HG03520 (cell line): Measurements from ENCODE around the gene ASXL2.
"Not testable (repeated sequence)": the region's sequence is repeated elsewhere in the genome, so short reads cannot be mapped to it uniquely, and the experiment has no call there.

Experiments used
- ATAC-seq: cut with Tn5 transposase; IDR thresholded peaks from one replicate; pipeline ENCODE4 v1.9.1; 2021; ENCODE audit warnings: mild to moderate bottlenecking, moderate library complexity; ENCODE audit not compliant: unreplicated experiment

The ASXL2 gene

DNA sequence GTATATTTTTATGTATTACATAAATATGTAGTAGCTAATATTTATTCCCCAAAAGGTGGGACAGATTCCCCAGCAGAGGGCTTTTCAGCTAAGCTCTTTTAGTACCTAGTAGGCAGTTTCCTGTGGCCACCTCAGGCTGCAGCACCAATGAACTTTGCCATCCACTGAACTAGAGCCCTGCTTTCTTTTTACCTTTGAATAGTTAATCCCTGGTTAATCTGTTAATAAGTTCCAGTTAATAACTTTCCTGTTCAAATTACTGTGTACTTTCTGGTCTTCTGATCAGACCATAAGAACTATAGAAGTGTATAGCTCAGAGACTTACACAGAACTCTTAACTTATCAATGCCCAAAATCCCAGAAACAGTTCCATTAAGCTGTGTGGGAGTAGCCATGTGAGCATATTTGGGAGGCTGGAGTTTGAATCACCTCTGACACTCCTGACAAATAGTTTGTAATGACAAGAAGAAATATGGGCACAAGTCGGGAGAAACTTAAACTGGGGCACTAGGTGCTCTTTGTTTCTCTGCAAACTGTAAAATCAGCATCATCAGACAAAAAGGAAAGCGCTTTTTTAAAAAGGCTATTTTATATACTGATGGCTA is 40.0 kb downstream of the ASXL2 start:
- no peak for ATAC-seq

GRCh38 chr2:25835906-25836305 is 42.4 kb downstream of the ASXL2 start:
- no peak for ATAC-seq

DNA sequence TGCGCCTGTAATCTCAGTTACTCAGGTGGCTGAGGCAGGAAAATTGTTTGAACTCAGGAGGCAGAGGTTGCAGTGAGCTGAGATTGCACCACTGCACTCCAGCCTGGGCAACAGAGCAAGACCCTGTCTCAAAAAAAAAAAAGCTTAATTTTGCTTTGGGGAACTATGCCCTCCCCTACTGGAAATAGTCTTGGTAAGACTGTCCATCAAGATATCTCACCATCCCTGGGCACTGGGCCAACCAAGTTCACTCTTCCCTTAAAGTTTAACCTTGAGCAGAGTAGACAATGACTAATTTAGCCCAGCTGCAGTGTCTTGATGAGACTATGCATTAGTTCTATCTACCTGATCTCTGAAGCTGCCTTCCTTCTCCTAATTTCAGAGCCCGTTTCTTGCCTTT is 44.7 kb downstream of the ASXL2 start:
- no peak for ATAC-seq

DNA sequence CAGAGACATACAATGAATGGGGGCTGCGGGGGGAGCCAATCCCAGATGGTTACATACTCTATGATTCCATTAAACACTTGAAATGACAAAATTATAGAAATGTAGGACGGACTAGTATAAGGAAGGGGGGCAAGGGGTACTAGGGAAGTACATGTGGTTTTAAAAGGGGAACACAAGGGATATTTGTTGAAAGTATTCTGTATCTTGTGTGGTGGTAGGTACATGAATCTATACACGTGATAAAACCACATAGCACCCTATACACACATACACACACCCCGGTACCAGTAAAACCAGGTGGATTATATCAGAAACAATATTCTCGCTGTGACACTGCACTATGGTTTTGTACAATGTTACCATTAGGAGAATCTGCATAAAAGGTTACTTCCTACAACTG is 45.4 kb downstream of the ASXL2 start:
- no peak for ATAC-seq

GRCh38 chr2:25831746-25832449 is 46.4 kb downstream of the ASXL2 start:
- no peak for ATAC-seq

GRCh38 chr2:25829828-25830227 is 48.5 kb downstream of the ASXL2 start:
- no peak for ATAC-seq

DNA sequence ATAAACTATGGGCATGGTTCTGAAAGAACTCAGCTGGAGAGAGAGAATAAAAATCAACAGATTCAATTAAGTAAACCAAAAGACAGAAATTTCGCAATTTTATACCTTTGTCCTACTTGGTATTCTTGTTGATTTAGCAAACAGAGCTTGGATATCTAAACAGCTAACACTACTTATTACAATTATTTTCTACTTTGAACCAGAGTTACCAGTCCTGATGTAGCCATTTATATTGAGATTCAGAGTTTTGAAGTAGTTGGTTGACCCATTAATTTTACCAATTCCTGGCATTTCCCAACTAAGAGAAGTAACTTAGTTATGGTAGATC is 48.9 kb downstream of the ASXL2 start:
- ATAC-seq: no peak

GRCh38 chr2:25828532-25829376 is 49.5 kb downstream of the ASXL2 start:
- not testable (repeated sequence) for ATAC-seq

DNA sequence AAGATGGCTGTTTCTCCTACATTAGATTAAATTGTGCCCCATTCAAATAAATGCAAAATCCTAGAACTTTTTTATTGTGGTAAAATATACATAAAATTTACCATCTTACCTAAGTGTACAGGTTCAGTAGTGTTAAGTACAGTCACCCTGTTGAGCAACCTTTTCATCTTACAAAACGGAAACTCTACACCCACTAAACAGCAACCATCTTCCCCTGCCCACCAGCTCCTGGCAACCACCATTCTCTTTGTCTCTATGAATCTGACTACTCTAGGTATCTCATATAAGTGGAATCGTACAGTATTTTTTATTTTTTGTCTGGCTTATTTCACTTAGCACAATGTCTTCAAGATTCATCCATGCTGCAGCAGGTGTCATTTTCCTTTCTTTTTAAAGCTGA is 53.0 kb downstream of the ASXL2 start:
- no peak for ATAC-seq

DNA sequence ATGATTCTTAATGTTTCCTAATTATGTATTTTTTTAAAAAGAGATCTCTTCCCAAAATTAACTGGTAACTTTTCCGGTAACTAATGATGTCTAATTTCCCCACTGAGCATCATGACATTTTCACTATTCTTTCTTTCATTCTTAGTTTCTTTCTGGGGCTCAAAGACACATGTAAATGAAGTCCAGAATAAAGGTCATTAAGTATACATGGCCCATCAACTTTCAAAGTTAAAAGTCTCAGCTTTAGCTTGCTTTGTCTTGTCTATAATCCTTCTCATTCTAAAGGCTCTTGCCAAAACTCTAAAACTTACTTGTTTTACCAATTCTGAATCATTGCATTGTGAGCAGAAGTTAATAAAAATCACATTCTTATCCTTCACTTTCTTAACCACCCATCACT is 53.6 kb downstream of the ASXL2 start:
- ATAC-seq: no peak

DNA sequence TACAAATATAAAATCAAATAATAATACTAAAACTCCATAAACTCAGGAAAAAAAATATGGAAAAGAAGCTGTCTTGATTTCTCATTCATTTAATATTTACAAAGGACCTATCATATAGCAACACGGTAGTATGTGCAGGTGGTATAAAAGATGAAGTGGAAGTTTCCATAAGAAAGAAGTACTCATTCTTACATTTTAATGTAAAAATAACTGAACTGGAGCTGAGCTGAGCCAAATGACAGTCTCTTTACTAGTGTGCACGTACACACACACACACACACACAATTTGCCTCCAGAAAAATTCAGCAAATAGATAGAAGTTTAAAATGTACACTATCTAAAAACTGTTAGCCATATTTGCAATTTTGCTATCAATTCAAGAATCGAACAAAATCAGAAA is 54.1 kb downstream of the ASXL2 start:
- ATAC-seq: no peak

DNA sequence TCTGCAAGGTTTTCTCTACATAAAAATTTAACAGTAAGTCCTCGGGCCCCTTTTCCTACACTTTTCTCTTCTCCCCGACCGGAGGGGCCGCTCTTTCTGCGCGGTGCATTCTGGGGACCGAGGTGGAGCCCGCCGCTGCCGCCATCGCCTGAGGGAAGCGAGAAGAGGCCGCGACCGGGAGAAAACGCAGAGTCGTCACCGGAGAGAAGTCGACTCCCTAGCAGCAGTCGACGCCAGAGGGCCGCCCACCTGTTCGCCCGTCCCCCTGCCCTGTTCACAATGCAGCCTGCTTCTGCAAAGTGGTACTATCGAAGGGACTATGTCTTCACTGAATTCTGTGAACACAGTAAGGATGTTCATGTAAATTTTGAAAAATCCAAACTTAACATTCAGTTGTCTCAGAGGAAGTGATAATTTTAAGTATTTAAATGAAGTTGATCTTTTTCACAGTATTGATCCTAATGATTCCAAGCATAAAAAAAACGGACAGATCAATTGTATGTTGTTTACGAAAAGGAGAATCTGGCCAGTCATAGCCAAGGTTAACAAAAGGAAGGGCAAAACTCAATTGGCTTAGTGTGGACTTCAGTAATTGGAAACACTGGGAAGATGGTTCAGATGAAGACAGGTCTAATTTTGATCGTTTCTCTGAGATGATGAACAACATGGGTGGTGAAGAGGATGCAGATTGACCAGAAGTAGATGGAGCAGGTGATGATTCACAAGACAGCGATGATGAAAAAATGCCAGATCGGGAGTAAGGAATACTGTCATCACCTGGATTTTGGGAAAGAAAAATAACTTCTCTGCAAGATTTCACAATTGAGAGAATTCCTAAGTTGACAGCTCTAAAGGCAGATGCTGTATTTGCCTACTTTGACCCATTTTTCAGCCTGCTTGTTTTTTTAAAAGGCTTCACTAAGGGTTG is 55.8 kb downstream of the ASXL2 start:
- no peak for ATAC-seq

DNA sequence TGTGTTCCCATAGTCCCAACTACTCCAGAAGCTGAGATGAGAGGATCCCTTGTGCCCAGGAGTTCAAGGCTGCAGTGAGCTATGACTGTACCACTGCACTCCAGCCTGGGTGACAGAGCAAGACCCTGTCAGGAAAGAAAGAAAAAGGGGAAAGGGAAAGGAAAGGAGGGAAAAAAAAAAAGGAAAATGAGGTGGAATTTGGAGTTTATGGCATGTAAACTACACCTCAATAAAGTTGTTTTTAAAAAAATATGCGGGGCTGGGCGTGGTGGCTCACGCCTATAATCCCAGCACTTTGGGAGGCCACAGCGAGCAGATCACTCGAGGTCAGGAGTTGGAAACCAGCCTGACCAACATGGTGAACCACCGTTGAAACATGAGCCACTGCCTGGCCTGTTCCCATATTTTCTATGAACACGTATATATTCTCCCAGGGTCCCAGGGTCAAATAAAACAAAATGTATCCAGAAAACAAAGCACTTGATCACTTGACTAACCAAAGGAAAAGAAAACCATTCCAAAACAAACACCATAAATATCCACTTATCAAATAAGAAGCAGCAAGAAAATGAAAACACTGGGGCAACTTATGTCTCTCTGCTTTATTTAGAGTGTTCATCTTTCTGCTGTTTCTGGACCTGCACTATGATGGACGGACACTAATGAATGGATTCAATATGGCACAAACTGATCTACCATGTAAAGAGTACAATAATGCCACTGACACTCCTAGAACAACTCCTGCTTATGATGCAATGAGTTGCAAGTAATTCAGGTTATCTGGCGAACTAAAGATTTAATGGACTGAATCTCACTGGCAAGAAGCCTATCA is 56.8 kb downstream of the ASXL2 start:
- no peak for ATAC-seq

- ATAC-seq: no peak
Observed at GRCh38 chr2:25819597-25820039, 58.7 kb downstream of the ASXL2 start.

GRCh38 chr2:25817630-25818029 is 60.7 kb downstream of the ASXL2 start:
- ATAC-seq: no peak

DNA sequence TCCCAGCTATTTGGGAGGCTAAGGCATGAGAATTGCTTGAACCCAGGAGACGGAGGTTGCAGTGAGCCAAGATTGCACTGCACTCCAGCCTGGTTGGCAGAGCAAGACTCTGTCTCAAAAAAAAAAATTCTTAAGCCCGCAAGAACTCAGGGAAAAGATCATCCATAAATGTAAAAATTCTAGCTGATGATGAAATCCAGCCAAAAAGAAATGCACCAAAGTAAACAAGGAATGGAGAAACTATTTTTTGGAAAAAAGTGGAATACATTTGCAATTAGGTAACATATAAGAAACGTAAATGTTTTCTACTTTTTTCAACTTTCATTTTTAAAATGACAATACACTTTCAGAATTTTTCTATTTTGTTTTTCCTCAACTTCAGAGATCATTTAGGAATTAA is 61.3 kb downstream of the ASXL2 start:
- ATAC-seq: no peak

GRCh38 chr2:25816249-25816648 is 62.0 kb downstream of the ASXL2 start:
- no peak for ATAC-seq

DNA sequence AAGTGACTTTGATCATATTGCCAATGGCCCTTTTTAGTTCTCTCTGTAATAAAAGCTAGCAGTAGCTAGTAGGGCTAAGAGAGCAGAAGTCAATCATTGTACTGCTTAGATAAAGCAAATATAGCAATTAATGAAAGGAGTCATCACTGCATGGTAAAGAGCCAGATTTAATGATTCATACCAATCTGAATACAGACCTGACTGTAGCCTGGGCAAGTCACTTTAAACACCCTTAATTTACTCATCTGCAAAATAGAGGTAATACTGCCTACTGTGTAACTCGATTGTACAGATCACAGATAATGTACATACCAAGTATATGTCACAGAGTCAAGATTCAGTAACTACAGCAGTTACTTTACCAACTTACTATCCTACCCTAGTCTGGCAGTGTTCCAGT is 63.6 kb downstream of the ASXL2 start:
- ATAC-seq: no peak

DNA sequence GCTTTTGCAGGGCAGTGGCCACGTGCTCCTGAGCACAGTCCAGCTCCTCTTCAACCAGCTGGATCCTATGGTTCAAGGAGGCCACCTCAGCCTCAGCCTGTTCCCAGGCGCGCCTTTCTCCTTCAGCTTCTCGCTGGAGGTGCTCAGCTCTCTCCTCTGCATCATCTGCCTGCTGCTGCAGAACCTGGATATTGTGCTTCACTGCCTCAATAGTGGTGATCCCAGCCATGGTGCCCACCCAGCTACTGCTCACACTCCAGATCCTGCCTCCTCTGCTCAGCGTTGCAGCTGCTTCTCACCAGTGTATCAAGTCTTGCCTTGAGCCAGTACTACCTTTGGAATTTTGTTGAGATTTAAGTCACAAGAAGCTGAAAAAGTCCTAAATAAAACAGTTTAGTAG is 67.9 kb downstream of the ASXL2 start:
- ATAC-seq: no peak

DNA sequence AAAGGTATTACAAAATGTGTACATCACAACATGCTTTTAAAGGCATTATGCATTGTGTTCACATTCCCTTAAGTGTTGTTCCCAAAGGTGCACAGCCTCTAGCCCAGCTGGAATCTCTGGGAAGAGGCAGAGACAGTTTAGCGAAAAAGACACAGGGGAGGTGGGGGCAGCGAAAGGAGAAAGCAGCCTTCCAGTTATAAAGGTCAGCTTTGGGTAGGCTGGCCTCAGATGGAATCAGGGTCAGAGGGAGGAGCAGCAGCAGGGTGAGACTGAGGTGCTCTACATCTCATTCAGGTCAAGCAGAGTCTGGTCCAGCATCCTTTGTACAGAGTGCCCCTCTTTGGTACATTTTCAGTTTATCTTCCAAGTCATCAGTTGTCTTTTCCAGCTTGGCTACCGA is 68.6 kb downstream of the ASXL2 start:
- no peak for ATAC-seq
